ENCODE results near the gene C12orf42.
"Not testable (repeated sequence)": the region's sequence is repeated elsewhere in the genome, so short reads cannot be mapped to it uniquely, and the experiment has no call there.

The C12orf42 gene

GRCh38 chr12:103442822-103443221, 52.9 kb downstream of the C12orf42 start:
- ChIA-PET CTCF (no interaction called here), POLR2A (no interaction called here)
- TF ChIP-seq, protein P1, sequence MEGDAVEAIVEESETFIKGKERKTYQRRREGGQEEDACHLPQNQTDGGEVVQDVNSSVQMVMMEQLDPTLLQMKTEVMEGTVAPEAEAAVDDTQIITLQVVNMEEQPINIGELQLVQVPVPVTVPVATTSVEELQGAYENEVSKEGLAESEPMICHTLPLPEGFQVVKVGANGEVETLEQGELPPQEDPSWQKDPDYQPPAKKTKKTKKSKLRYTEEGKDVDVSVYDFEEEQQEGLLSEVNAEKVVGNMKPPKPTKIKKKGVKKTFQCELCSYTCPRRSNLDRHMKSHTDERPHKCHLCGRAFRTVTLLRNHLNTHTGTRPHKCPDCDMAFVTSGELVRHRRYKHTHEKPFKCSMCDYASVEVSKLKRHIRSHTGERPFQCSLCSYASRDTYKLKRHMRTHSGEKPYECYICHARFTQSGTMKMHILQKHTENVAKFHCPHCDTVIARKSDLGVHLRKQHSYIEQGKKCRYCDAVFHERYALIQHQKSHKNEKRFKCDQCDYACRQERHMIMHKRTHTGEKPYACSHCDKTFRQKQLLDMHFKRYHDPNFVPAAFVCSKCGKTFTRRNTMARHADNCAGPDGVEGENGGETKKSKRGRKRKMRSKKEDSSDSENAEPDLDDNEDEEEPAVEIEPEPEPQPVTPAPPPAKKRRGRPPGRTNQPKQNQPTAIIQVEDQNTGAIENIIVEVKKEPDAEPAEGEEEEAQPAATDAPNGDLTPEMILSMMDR (IDR thresholded peaks at IDR 0.05; ENCODE audit: insufficient read depth, low read length, missing control alignments) = no peak
- DNase-seq (ENCODE audit: low read depth, low spot score) = no peak
- H3K4me3 ChIP-seq (ENCODE audit: low read depth, low read length) = no peak overlapping the region

GRCh38 chr12:103442182-103442555, 53.6 kb downstream of the C12orf42 start:
- TF ChIP-seq, protein P1 (IDR thresholded peaks at IDR 0.05; ENCODE audit: insufficient read depth, low read length, missing control alignments) = no peak
- H3K4me3 ChIP-seq (ENCODE audit: low read depth, low read length) = no peak overlapping the region
- no peak for DNase-seq (ENCODE audit: low read depth, low spot score)
- CTCF ChIA-PET = no interaction called here
- POLR2A ChIA-PET = no interaction called here

- POLR2A ChIA-PET = no interaction called here
- no peak overlapping the region for H3K4me3 ChIP-seq (ENCODE audit: low read depth, low read length)
- no peak for DNase-seq (ENCODE audit: low read depth, low spot score)
- CTCF ChIA-PET = no interaction called here
- TF ChIP-seq, protein P1 (IDR thresholded peaks at IDR 0.05; ENCODE audit: insufficient read depth, low read length, missing control alignments) = no peak
Observed at GRCh38 chr12:103441437-103442181, 54.2 kb downstream of the C12orf42 start.

DNA sequence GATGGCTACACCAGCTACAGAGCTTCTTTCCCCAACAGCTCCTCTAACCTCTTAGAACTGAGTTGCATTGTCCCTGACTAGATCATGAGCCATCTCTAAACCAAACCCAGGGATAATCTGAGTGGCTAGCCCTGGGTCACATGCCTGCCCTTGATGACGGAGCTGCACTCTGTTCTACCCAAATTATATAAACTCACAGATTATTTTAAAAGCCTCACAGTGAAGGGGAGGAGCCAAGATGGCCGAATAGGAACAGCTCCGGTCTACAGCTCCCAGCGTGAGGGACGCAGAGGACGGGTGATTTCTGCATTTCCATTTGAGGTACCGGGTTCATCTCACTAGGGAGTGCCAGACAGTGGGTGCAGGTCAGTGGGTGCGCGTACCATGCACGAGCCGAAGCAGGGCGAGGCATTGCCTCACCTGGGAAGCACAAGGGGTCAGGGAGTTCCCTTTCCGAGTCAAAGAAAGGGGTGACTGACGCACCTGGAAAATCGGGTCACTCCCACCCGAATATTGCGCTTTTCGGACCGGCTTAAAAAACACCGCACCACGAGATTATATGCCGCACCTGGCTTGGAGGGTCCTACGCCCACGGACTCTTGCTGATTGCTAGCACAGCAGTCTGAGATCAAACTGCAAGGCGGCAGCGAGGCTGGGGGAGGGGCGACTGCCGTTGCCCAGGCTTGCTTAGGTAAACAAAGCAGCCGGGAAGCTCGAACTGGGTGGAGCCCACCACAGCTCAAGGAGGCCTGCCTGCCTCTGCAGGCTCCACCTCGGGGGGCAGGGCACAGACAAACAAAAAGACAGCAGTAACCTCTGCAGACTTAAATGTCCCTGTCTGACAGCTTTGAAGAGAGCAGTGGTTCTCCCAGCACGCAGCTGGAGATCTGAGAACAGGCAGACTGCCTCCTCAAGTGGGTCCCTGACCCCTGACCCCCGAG, 61.3 kb downstream of the C12orf42 start:
- DNase-seq (ENCODE audit: low read depth, low spot score); POLR2A ChIA-PET; CTCF ChIA-PET; H3K4me3 ChIP-seq (ENCODE audit: low read depth, low read length): not testable (repeated sequence)

DNA sequence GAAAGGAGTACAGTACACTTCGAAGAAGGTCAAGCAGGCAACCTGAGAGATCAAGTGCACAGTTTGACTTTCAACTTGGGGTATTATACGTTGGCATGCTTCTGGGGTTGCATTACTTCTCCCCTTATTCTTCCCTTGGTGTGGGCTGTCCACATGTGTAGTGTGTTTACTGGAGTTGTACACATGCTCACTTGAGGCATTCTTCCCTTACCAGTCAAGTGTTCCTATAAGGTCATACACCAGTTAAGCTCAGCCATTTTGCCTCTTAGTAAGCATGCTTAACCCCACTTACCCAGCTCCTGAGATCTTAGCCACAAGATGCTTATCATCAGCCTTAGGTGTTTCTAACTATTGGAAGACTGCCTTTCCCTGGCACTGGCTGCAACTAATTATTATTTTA, 63.8 kb downstream of the C12orf42 start:
- DNase-seq (ENCODE audit: low read depth, low spot score) = no peak
- TF ChIP-seq, protein P1 (IDR thresholded peaks at IDR 0.05; ENCODE audit: insufficient read depth, low read length, missing control alignments) = no peak
- ChIA-PET CTCF (interaction anchor here (0.5 kb wide), 1 partner anchor 1433 kb away, joined by 3 read pairs; no protein-coding TSS in a partner anchor), POLR2A (no interaction called here)
- H3K4me3 ChIP-seq (ENCODE audit: low read depth, low read length) = no peak overlapping the region

DNA sequence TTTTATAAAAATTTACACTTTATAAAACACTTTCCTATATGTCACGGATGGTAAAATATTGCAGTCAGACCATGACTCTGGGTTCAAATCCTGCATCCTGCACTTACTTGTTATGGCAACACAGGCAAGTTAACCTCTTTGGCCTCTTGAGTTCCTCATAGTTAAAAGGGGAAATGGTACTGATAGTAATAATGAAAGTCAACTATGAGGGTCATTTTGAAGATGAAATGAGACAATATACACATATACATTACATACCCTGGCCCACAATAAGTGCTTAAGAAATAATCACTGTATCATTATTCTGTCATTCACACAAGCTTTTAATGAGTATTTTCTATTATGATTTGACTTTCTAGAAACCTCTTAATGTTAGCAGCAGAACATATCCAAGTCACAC, 64.4 kb downstream of the C12orf42 start:
- ChIA-PET POLR2A (no interaction called here), CTCF (no interaction called here)
- H3K4me3 ChIP-seq (ENCODE audit: low read depth, low read length) = no peak overlapping the region
- no peak for DNase-seq (ENCODE audit: low read depth, low spot score)
- TF ChIP-seq, protein P1 (IDR thresholded peaks at IDR 0.05; ENCODE audit: insufficient read depth, low read length, missing control alignments) = no peak

- POLR2A ChIA-PET; DNase-seq (ENCODE audit: low read depth, low spot score); CTCF ChIA-PET: not testable (repeated sequence)
Observed at GRCh38 chr12:103425674-103426073, 70.1 kb downstream of the C12orf42 start.

GRCh38 chr12:103424849-103425586, 70.8 kb downstream of the C12orf42 start:
- CTCF ChIA-PET; DNase-seq (ENCODE audit: low read depth, low spot score); POLR2A ChIA-PET; H3K4me3 ChIP-seq (ENCODE audit: low read depth, low read length): not testable (repeated sequence)

More at GRCh38 chr12:103425674-103426073, 70.1 kb downstream of the C12orf42 start:
- not testable (repeated sequence) for H3K4me3 ChIP-seq (ENCODE audit: low read depth, low read length)

Data from AG04449 (cell line).